IMR-90 (cell line): ENCODE measurements around the gene HIVEP3. TPM values are rescaled to one million over a fixed set of nuclear protein-coding genes. Genes with fewer than 3 reads are reported as not detected.

Source experiments
- ATAC-seq: fragments of 200-7000 bp; cut with Tn5 transposase; 2 replicates; pipeline ENCODE4 v1.9.1; 2020; ENCODE audit warnings: low read depth, mild to moderate bottlenecking, moderate library complexity
- BruUV-seq: library from RNA; stranded (reverse); fragments of 400-500 nt; replicated peaks from 2 replicates; lab custom pipeline; 2021; lab: Mats Ljungman, UMichigan
- CTCF ChIA-PET: fragments of 300-600 bp; formaldehyde crosslinking; extraction: SDS; loops from one replicate; lab custom pipeline; 2021; ENCODE audit warnings: antibody characterized with exemption; lab: Yijun Ruan, JAX
- POLR2A ChIA-PET: fragments of 300-600 bp; sonication (Branson Sonifier 250); formaldehyde crosslinking; loops from one replicate; lab custom pipeline; 2022; ENCODE audit warnings: antibody characterized with exemption; ENCODE audit not compliant: unreplicated experiment; lab: Charles Lee
- DNase-seq: peaks from one replicate; pipeline ENCODE4 v3.0.0; 2013
- H2AFZ ChIP-seq: replicated peaks from 2 replicates; pipeline ENCODE3; 2013; ENCODE audit warnings: low read length, mild to moderate bottlenecking; ENCODE audit not compliant: poor library complexity
- H2AK5ac ChIP-seq: 2 replicates; pipeline ENCODE4 v1.6.1; 2013; ENCODE audit warnings: low read depth, low read length, inconsistent platforms
- H2AK9ac ChIP-seq: replicated peaks from 2 replicates; pipeline ENCODE3; 2013; ENCODE audit warnings: mild to moderate bottlenecking, low read depth, low read length, moderate library complexity; ENCODE audit not compliant: poor library complexity
- H2BK120ac ChIP-seq: 2 replicates; pipeline ENCODE4 v1.6.1; 2013; ENCODE audit warnings: low read depth, low read length, inconsistent platforms
- H2BK15ac ChIP-seq: 3 replicates; pipeline ENCODE4 v1.6.1; 2013; ENCODE audit warnings: low read depth, low read length, inconsistent platforms
- H2BK20ac ChIP-seq: 2 replicates; pipeline ENCODE4 v1.6.1; 2013; ENCODE audit warnings: low read depth, mild to moderate bottlenecking, inconsistent platforms, low read length, moderate library complexity
- H2BK5ac ChIP-seq: 2 replicates; pipeline ENCODE4 v1.6.1; 2013; ENCODE audit warnings: mild to moderate bottlenecking, low read depth, low read length, inconsistent platforms; ENCODE audit not compliant: poor library complexity, severe bottlenecking
- H3K14ac ChIP-seq: replicated peaks from 2 replicates; pipeline ENCODE4 v1.6.1; 2013; ENCODE audit warnings: low read depth, low read length, inconsistent platforms
- H3K18ac ChIP-seq: 2 replicates; pipeline ENCODE4 v1.6.1; 2013; ENCODE audit warnings: low read depth, low read length, control low read depth
- H3K23ac ChIP-seq: 2 replicates; pipeline ENCODE4 v1.6.1; 2013; ENCODE audit warnings: low read depth, low read length, inconsistent platforms
- H3K27ac ChIP-seq: 2 replicates; pipeline ENCODE4 v1.5.1; 2013; ENCODE audit warnings: mild to moderate bottlenecking, control low read depth, low read length; ENCODE audit not compliant: insufficient read depth
- H3K27me3 ChIP-seq: 2 replicates; pipeline ENCODE4 v1.6.1; 2013; ENCODE audit warnings: low read length; ENCODE audit not compliant: control insufficient read depth, insufficient read depth
- H3K36me3 ChIP-seq: 2 replicates; pipeline ENCODE4 v1.6.1; 2013; ENCODE audit warnings: low read length, mixed read lengths; ENCODE audit not compliant: control insufficient read depth, insufficient read depth
- H3K4ac ChIP-seq: 2 replicates; pipeline ENCODE4 v1.6.1; 2013; ENCODE audit warnings: low read depth, low read length, inconsistent platforms
- H3K4me1 ChIP-seq: 2 replicates; pipeline ENCODE4 v1.6.1; 2013; ENCODE audit warnings: low read length, mixed read lengths; ENCODE audit not compliant: control insufficient read depth, insufficient read depth
- H3K4me2 ChIP-seq: 2 replicates; pipeline ENCODE4 v1.6.1; 2013; ENCODE audit warnings: low read depth, mild to moderate bottlenecking, control low read depth, low read length, moderate library complexity
- H3K4me3 ChIP-seq: 2 replicates; pipeline ENCODE4 v1.5.1; 2013; ENCODE audit warnings: low read depth, mild to moderate bottlenecking, control low read depth, low read length, moderate library complexity; ENCODE audit not compliant: insufficient read depth
- H3K56ac ChIP-seq: 2 replicates; pipeline ENCODE4 v1.6.1; 2013; ENCODE audit warnings: low read length, inconsistent platforms; ENCODE audit not compliant: insufficient read depth; ENCODE audit errors: extremely low read depth
- H3K79me1 ChIP-seq, 2 experiments: 2 replicates each; pipeline ENCODE4 v1.6.1; 2013; ENCODE audit warnings: low read length in 2 of 2, inconsistent platforms in 1 of 2, low read depth in 1 of 2
- H3K9ac ChIP-seq: 2 replicates; pipeline ENCODE4 v1.6.1; 2013; ENCODE audit warnings: low read depth, low read length, control low read depth
- H3K9me1 ChIP-seq: 2 replicates; pipeline ENCODE4 v1.6.1; 2013; ENCODE audit warnings: low read length, inconsistent platforms; ENCODE audit not compliant: insufficient read depth
- H3K9me3 ChIP-seq: 2 replicates; pipeline ENCODE4 v1.6.1; 2013; ENCODE audit warnings: low read length; ENCODE audit not compliant: control insufficient read depth, insufficient read depth
- H4K20me1 ChIP-seq: 2 replicates; pipeline ENCODE4 v1.6.1; 2013; ENCODE audit warnings: low read length, inconsistent platforms; ENCODE audit not compliant: insufficient read depth
- H4K5ac ChIP-seq: 2 replicates; pipeline ENCODE4 v1.6.1; 2013; ENCODE audit warnings: mild to moderate bottlenecking, low read depth, low read length, control low read depth
- H4K8ac ChIP-seq, 2 experiments: 2 replicates each; pipeline ENCODE4 v1.6.1; 2013; ENCODE audit warnings: low read depth in 2 of 2, low read length in 2 of 2, control low read depth in 1 of 2, inconsistent platforms in 1 of 2
- H4K91ac ChIP-seq: 2 replicates; pipeline ENCODE4 v1.6.1; 2013; ENCODE audit warnings: low read depth, low read length, inconsistent platforms; ENCODE audit not compliant: insufficient read depth
- BHLHE40 ChIP-seq: fragments of 150-350 bp; IDR thresholded peaks from 2 replicates; pipeline ENCODE4 v1.6.1; 2016; ENCODE audit warnings: mild to moderate bottlenecking, low read depth, low read length
- CEBPB ChIP-seq: IDR thresholded peaks from 2 replicates; pipeline ENCODE4 v1.6.1; 2012; ENCODE audit warnings: low read depth, low read length, improper control_type of control experiment
- CHD1 ChIP-seq: IDR thresholded peaks from 2 replicates; pipeline ENCODE4 v1.6.1; 2012; ENCODE audit warnings: low read depth, low read length, improper control_type of control experiment
- CTCF ChIP-seq: conservative IDR thresholded peaks from 2 replicates; pipeline ENCODE4 v1.5.1; 2012; ENCODE audit warnings: mild to moderate bottlenecking, low read depth, low read length, improper control_type of control experiment
- FOS ChIP-seq: fragments of 150-350 bp; IDR thresholded peaks from 2 replicates; pipeline ENCODE4 v1.6.1; 2016; ENCODE audit warnings: low read depth, low read length
- MAFK ChIP-seq: IDR thresholded peaks from 2 replicates; pipeline ENCODE4 v1.6.1; 2012; ENCODE audit warnings: low read depth, low read length, improper control_type of control experiment
- MAZ ChIP-seq: IDR thresholded peaks from 2 replicates; pipeline ENCODE4 v1.6.1; 2012; ENCODE audit warnings: low read depth, mild to moderate bottlenecking, low read length, improper control_type of control experiment, moderate library complexity, borderline replicate concordance
- MXI1 ChIP-seq: IDR thresholded peaks from 2 replicates; pipeline ENCODE4 v1.6.1; 2012; ENCODE audit warnings: low read depth, mild to moderate bottlenecking, low read length, moderate library complexity, borderline replicate concordance
- NFE2L2 ChIP-seq: fragments of 150-350 bp; IDR thresholded peaks from 2 replicates; pipeline ENCODE4 v1.6.1; 2016; ENCODE audit warnings: low read depth, mild to moderate bottlenecking, low read length
- POLR2A ChIP-seq: IDR thresholded peaks from 2 replicates; pipeline ENCODE4 v1.6.1; 2012; ENCODE audit warnings: mild to moderate bottlenecking, low read depth, low read length
- RAD21 ChIP-seq: IDR thresholded peaks from 2 replicates; pipeline ENCODE4 v1.6.1; 2012; ENCODE audit warnings: low read length, improper control_type of control experiment
- RCOR1 ChIP-seq: IDR thresholded peaks from 2 replicates; pipeline ENCODE4 v1.6.1; 2012; ENCODE audit warnings: mild to moderate bottlenecking, low read length, improper control_type of control experiment; ENCODE audit not compliant: insufficient replicate concordance
- RFX5 ChIP-seq: IDR thresholded peaks from 2 replicates; pipeline ENCODE4 v1.8.0; 2012; ENCODE audit warnings: low read depth, mild to moderate bottlenecking, low read length, moderate library complexity
- SMC3 ChIP-seq: fragments of 150-350 bp; IDR thresholded peaks from 2 replicates; pipeline ENCODE4 v1.6.1; 2016; ENCODE audit warnings: low read depth, mild to moderate bottlenecking, antibody characterized with exemption, low read length, moderate library complexity
- USF2 ChIP-seq: fragments of 150-350 bp; IDR thresholded peaks from 2 replicates; pipeline ENCODE4 v1.6.1; 2017; ENCODE audit warnings: mild to moderate bottlenecking, antibody characterized with exemption, low read length, low read depth
- WGBS, 2 experiments: methylation state at CpG; one replicate each; pipeline versions ENCODE4 v1.1.5 to v1.1.7; 2013; ENCODE audit warnings: missing lambda C conversion rate in 2 of 2; ENCODE audit not compliant: insufficient read length in 1 of 2; ENCODE audit errors: extremely low coverage in 2 of 2; 5-methylcytosine and 5-hydroxymethylcytosine counted together
- dilution Hi-C: fragments of 300-500 bp; cut with HindIII; formaldehyde crosslinking; loops from one replicate; pipeline ENCODE4 v1.14.3; 2018; ENCODE audit warnings: low sequenced_read_pairs; ENCODE audit not compliant: unreplicated experiment
- in situ Hi-C: fragments of 300-500 bp; cut with MboI; formaldehyde crosslinking; loops from 3 replicates; pipeline ENCODE4 v1.14.3; 2019; ENCODE audit warnings: low sequenced_read_pairs, inconsistent platforms, mixed read lengths
- intact Hi-C: fragments of 100-400 bp; cut with micrococcal nuclease; formaldehyde crosslinking; loops from 2 replicates; pipeline ENCODE4 v1.10.0; 2022
- polyA plus RNA-seq, 3 experiments: library from polyadenylated mRNA; depleted of rRNA; stranded (reverse); fragments of >200 nt; gene quantifications; 2 replicates each; pipeline ENCODE4 v1.2.3, GENCODE V29; 2012; ENCODE audit warnings: low replicate concordance in 1 of 3
- total RNA-seq: library from RNA; depleted of rRNA; stranded (reverse); fragments of >200 nt; gene quantifications from 2 replicates; pipeline ENCODE4 v1.2.3, GENCODE V29; 2012
- TF ChIP-seq, protein P1 (sequence below): fragments of 150-350 bp; IDR thresholded peaks from 2 replicates; pipeline ENCODE4 v1.6.1; 2016; ENCODE audit warnings: low read depth, mild to moderate bottlenecking, low read length, moderate library complexity, borderline replicate concordance

The HIVEP3 gene
- total and polyA plus RNA-seq, 2 of the 4 experiments (the other 2 are of a cell fraction): 1.4 to 4.0 TPM

GRCh38 chr1:41538741-41539417 is 379.8 kb downstream of the HIVEP3 start:
- Histone ChIP-seq H2BK20ac (no peak overlapping the region), H2AK5ac (no peak overlapping the region), H4K5ac (no peak overlapping the region), H2BK5ac (no peak overlapping the region), H3K27ac (no peak overlapping the region), H3K27me3 (no peaks in the 10 kb centered on the region), H3K9ac (no peak overlapping the region), H3K9me3 (no peaks in the 10 kb centered on the region), H4K91ac (no peak overlapping the region), H3K36me3 (no peaks in the 10 kb centered on the region), H3K4me2 (no peak overlapping the region), H3K18ac (no peak overlapping the region), H2BK15ac (no peak overlapping the region), H2AFZ (no peak overlapping the region), H3K23ac (no peak overlapping the region), H3K79me1 (no peaks in the 10 kb centered on the region), H2AK9ac (peak overlapping the region; percentile 5), H3K4me3 (no peak overlapping the region), H3K14ac (no peak overlapping the region), H4K8ac (no peak overlapping the region), H2BK120ac (no peak overlapping the region), H3K4me1 (peaks cover 11% of the 10 kb centered on the region), H3K4ac (no peak overlapping the region), H4K20me1 (peaks cover 2% of the 10 kb centered on the region; the same call in 1 of the 2 replicates), H3K9me1 (peaks cover 9% of the 10 kb centered on the region; the same call in 1 of the 2 replicates), H3K56ac (no peak overlapping the region)
- no TSS peak for BruUV-seq
- dilution Hi-C loops: no loop called here
- TF ChIP-seq NFE2L2 (no peak), MAFK (no peak), USF2 (no peak), POLR2A (no peak), CEBPB (no peak), RAD21 (no peak), FOS (no peak), MXI1 (no peak), SMC3 (no peak), RFX5 (no peak), MAZ (no peak), BHLHE40 (no peak), RCOR1 (no peak), CTCF (no peak), CHD1 (no peak)
- TF ChIP-seq, protein P1, sequence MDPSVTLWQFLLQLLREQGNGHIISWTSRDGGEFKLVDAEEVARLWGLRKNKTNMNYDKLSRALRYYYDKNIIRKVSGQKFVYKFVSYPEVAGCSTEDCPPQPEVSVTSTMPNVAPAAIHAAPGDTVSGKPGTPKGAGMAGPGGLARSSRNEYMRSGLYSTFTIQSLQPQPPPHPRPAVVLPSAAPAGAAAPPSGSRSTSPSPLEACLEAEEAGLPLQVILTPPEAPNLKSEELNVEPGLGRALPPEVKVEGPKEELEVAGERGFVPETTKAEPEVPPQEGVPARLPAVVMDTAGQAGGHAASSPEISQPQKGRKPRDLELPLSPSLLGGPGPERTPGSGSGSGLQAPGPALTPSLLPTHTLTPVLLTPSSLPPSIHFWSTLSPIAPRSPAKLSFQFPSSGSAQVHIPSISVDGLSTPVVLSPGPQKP: no peak
- ATAC-seq (no peak), DNase-seq (no peak)
- 80% methylated on average over 1 of the region's 9 CpGs; no CpG with 5 or more reads in 1 of the 2 experiments for WGBS, 2 experiments
- intact Hi-C loops: no loop called here
- in situ Hi-C loops: no loop called here
- ChIA-PET POLR2A (no interaction called here), CTCF (interaction anchor here (2.1 kb wide), 1 partner anchor 23 kb away, joined by 6 read pairs; no protein-coding TSS in a partner anchor)
